CD14-positive monocyte (primary cell): ENCODE data around the gene TNFRSF18. TPM values are rescaled to one million over a fixed set of nuclear protein-coding genes. Genes with fewer than 3 reads are reported as not detected.
"Not testable (repeated sequence)": the region's sequence is repeated elsewhere in the genome, so short reads cannot be mapped to it uniquely, and the experiment has no call there.

Experiments used
- DNase-seq, 3 donors: peaks; one replicate each; pipeline ENCODE4 v3.0.0-alpha.2; 2011 to 2022
- H2AFZ ChIP-seq: 2 replicates; pipeline ENCODE4 v1.6.0; 2012; ENCODE audit warnings: mild to moderate bottlenecking, low read depth, low read length, inconsistent platforms; ENCODE audit not compliant: insufficient read depth, poor library complexity, severe bottlenecking
- H3K27ac ChIP-seq, 2 donors: 1 replicate in 1 of 2; 2 replicates in 1 of 2; pipeline ENCODE4 v1.5.1; 2012 to 2013; ENCODE audit warnings: low read length in 2 of 2, control low read depth in 1 of 2, inconsistent platforms in 1 of 2, low read depth in 1 of 2, mild to moderate bottlenecking in 1 of 2
- H3K27me3 ChIP-seq, 2 donors: one replicate each; pipeline versions ENCODE4 v1.6.0 to v1.6.1; 2011 to 2013; ENCODE audit warnings: low read length in 2 of 2; ENCODE audit not compliant: control insufficient read depth in 2 of 2, insufficient read depth in 2 of 2
- H3K36me3 ChIP-seq, 2 donors: replicated peaks in 1 of 2; 1 replicate in 1 of 2; 2 replicates in 1 of 2; pipeline versions ENCODE4 v1.5.1 to v1.6.1; 2012 to 2013; ENCODE audit warnings: low read length in 2 of 2, control low read depth in 1 of 2, inconsistent platforms in 1 of 2, mild to moderate bottlenecking in 1 of 2; ENCODE audit not compliant: insufficient read depth in 2 of 2, control insufficient read depth in 1 of 2
- H3K4me1 ChIP-seq, 2 donors: 1 replicate in 1 of 2; 2 replicates in 1 of 2; pipeline versions ENCODE4 v1.5.1 to v1.6.1; 2012 to 2013; ENCODE audit warnings: low read length in 2 of 2, control low read depth in 1 of 2, inconsistent platforms in 1 of 2, mild to moderate bottlenecking in 1 of 2, moderate library complexity in 1 of 2; ENCODE audit not compliant: insufficient read depth in 2 of 2, control insufficient read depth in 1 of 2
- H3K4me2 ChIP-seq: replicated peaks from 2 replicates; pipeline ENCODE3; 2012; ENCODE audit warnings: low read length, moderate library complexity, mild to moderate bottlenecking; ENCODE audit not compliant: poor library complexity, severe bottlenecking; ENCODE audit errors: extremely low read depth
- H3K4me3 ChIP-seq, 3 experiments: fragments of 200-600 bp in 1 of 3; sonication (generic) in 1 of 3; replicated peaks in 1 of 3; 1 replicate in 2 of 3; 2 replicates in 1 of 3; pipeline ENCODE4 v1.5.1; 2011 to 2013; ENCODE audit warnings: low read length in 3 of 3, mild to moderate bottlenecking in 3 of 3, control low read depth in 2 of 3, low read depth in 2 of 3, inconsistent platforms in 1 of 3, moderate library complexity in 1 of 3
- H3K79me2 ChIP-seq: 2 replicates; pipeline ENCODE4 v1.6.0; 2012; ENCODE audit warnings: mild to moderate bottlenecking, control low read depth, inconsistent platforms, low read length, moderate library complexity; ENCODE audit not compliant: insufficient read depth
- H3K9ac ChIP-seq: 2 replicates; pipeline ENCODE4 v1.6.0; 2017; ENCODE audit warnings: low read length, mild to moderate bottlenecking; ENCODE audit not compliant: insufficient read depth, poor library complexity, severe bottlenecking
- H3K9me3 ChIP-seq, 2 donors: replicated peaks in 1 of 2; 1 replicate in 1 of 2; 2 replicates in 1 of 2; pipeline versions ENCODE4 v1.5.1 to v1.6.1; 2012 to 2013; ENCODE audit warnings: low read length in 2 of 2, control low read depth in 1 of 2; ENCODE audit not compliant: control insufficient read depth in 1 of 2, insufficient read depth in 1 of 2
- H4K20me1 ChIP-seq: 2 replicates; pipeline ENCODE4 v1.6.0; 2012; ENCODE audit warnings: mild to moderate bottlenecking, low read length, control low read depth, moderate library complexity; ENCODE audit not compliant: insufficient read depth
- H3K27ac Mint-ChIP-seq, 7 donors: one replicate each; pipeline ENCODE4 v1.8.0; 2020; ENCODE audit warnings: mild to moderate bottlenecking in 7 of 7, mixed read lengths in 7 of 7, moderate library complexity in 6 of 7, inconsistent platforms in 2 of 7
- H3K27me3 Mint-ChIP-seq, 3 donors: one replicate each; pipeline ENCODE4 v1.8.0; 2021 to 2022; ENCODE audit warnings: low read depth in 3 of 3, mild to moderate bottlenecking in 3 of 3, mixed read lengths in 3 of 3, moderate library complexity in 3 of 3, inconsistent platforms in 1 of 3
- H3K36me3 Mint-ChIP-seq, 2 donors: one replicate each; pipeline ENCODE4 v1.8.0; 2020; ENCODE audit warnings: mixed read lengths in 2 of 2, inconsistent platforms in 1 of 2, mild to moderate bottlenecking in 1 of 2
- H3K4me1 Mint-ChIP-seq: one replicate; pipeline ENCODE4 v1.8.0; 2020; ENCODE audit warnings: mild to moderate bottlenecking, mixed read lengths
- H3K4me3 Mint-ChIP-seq, 2 donors: one replicate each; pipeline ENCODE4 v1.8.0; 2020; ENCODE audit warnings: mild to moderate bottlenecking in 2 of 2, mixed read lengths in 2 of 2, moderate library complexity in 1 of 2
- H3K9me3 Mint-ChIP-seq, 7 donors: one replicate each; pipeline ENCODE4 v1.8.0; 2020 to 2022; ENCODE audit warnings: mixed read lengths in 7 of 7, mild to moderate bottlenecking in 6 of 7, moderate library complexity in 6 of 7, inconsistent platforms in 2 of 7
- WGBS: methylation state at CpG from one replicate; pipeline ENCODE4 v1.1.5; 2013; ENCODE audit warnings: missing lambda C conversion rate; ENCODE audit not compliant: insufficient coverage; 5-methylcytosine and 5-hydroxymethylcytosine counted together
- intact Hi-C, 2 donors: fragments of 100-400 bp; cut with micrococcal nuclease; formaldehyde crosslinking; loops; one replicate each; pipeline versions ENCODE4 v1.15.0 to v1.15.1; 2023
- polyA plus RNA-seq, 3 donors: library from polyadenylated mRNA; depleted of rRNA in 1 of 3; unstranded in 2 of 3; stranded (reverse) in 1 of 3; fragments of 300-500 nt in 2 of 3; fragments of >200 nt in 1 of 3; fragmentation: Illumina TruSeq in 2 of 3; gene quantifications; 1 replicate in 2 of 3; 2 replicates in 1 of 3; pipeline ENCODE4 v1.2.3, GENCODE V29; 2012 to 2021
- TF ChIP-seq, protein P1 (sequence below): fragments of 200-600 bp; IDR thresholded peaks from one replicate; pipeline ENCODE4 v1.8.0; 2022; ENCODE audit warnings: antibody characterized with exemption, mild to moderate bottlenecking

The TNFRSF18 gene
- polyA plus RNA-seq, 3 donors = not detected

DNA sequence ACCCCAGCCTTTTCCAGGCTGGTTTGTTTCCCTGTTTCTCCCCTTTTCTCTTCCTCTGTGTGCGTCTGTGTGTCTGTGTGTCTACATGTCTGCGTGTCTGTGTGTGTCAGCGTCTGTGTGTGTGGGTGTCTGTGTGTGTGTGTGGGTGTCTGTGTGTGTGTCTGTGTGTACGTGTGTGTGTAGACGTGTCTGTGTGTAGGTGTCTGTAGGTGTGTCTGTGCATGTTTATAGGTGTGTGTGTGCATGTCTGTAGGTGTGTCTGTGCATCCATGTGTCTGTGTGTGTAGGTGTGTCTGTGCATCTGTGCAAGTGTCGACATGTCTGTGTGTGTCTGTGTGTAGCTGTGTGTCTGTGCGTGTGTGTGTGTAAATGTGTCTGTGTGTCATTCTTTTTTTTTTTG is 29.5 kb downstream of the TNFRSF18 start:
- Histone ChIP-seq H3K4me1 (no peaks in the 10 kb centered on the region), H3K4me2 (no peak overlapping the region), H3K79me2 (no peaks in the 10 kb centered on the region), H3K4me3 (no peak overlapping the region), H3K27ac (no peak overlapping the region), H3K9ac (no peak overlapping the region), H3K27me3 (peaks cover 4 to 31% of the 10 kb centered on the region in 2 donors), H2AFZ (no peak overlapping the region), H3K9me3 (peaks cover 0 to 6% of the 10 kb centered on the region in 2 donors), H4K20me1 (no peaks in the 10 kb centered on the region), H3K36me3 (no peaks in the 10 kb centered on the region)
- DNase-seq = no peak
- Mint-ChIP-seq H3K27ac (no peak overlapping the region), H3K9me3 (peaks cover 4 to 17% (median 7%) of the 10 kb centered on the region in 7 donors), H3K4me1 (no peaks in the 10 kb centered on the region), H3K27me3 (peaks cover 26 to 49% (median 31%) of the 10 kb centered on the region in 3 donors), H3K36me3 (no peaks in the 10 kb centered on the region), H3K4me3 (no peak overlapping the region)
- TF ChIP-seq, protein P1, sequence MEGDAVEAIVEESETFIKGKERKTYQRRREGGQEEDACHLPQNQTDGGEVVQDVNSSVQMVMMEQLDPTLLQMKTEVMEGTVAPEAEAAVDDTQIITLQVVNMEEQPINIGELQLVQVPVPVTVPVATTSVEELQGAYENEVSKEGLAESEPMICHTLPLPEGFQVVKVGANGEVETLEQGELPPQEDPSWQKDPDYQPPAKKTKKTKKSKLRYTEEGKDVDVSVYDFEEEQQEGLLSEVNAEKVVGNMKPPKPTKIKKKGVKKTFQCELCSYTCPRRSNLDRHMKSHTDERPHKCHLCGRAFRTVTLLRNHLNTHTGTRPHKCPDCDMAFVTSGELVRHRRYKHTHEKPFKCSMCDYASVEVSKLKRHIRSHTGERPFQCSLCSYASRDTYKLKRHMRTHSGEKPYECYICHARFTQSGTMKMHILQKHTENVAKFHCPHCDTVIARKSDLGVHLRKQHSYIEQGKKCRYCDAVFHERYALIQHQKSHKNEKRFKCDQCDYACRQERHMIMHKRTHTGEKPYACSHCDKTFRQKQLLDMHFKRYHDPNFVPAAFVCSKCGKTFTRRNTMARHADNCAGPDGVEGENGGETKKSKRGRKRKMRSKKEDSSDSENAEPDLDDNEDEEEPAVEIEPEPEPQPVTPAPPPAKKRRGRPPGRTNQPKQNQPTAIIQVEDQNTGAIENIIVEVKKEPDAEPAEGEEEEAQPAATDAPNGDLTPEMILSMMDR = no peak
- intact Hi-C loops = no loop called here
- 85% methylated on average over 5 of the region's 7 CpGs for WGBS

DNA sequence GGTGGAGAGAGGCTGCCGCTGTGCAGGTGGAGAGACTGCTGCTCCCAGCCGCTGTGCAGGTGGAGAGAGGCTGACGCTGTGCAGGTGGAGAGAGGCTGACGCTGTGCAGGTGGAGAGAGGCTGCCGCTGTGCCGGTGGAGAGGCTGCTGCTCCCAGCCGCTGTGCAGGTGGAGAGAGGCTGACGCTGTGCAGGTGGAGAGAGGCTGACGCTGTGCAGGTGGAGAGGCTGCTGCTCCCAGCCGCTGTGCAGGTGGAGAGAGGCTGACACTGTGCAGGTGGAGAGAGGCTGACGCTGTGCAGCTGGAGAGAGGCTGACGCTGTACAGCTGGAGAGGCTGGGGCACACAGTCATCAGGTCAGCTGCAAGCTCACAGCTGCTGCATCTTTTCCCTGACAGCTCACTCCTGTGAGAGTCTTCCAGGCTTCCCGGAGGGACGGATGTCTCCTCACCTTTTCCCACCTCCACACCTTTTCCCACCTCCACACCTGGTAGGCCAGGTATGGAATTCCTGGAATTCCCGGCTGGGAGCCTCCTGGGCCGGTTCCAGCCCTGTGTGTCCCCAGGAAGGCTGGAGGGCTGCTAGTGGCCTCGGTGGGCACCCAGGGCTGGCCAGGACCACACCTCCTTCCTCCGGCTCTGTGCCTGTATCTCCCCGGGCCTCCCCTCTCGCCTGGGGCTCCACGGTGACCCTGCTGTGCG is 30.2 kb downstream of the TNFRSF18 start:
- intact Hi-C loops, H3K27ac Mint-ChIP-seq: not testable (repeated sequence)

More for the DNA sequence above, 30.2 kb downstream of the TNFRSF18 start:
- H3K4me1 Mint-ChIP-seq, DNase-seq, H3K36me3 Mint-ChIP-seq, H3K79me2 ChIP-seq, H2AFZ ChIP-seq, H4K20me1 ChIP-seq, H3K27ac ChIP-seq, H3K9ac ChIP-seq, H3K4me2 ChIP-seq, H3K9me3 ChIP-seq, H3K36me3 ChIP-seq, H3K4me3 ChIP-seq, H3K4me1 ChIP-seq: not testable (repeated sequence)
- peaks cover 26 to 50% (median 32%) of the 10 kb centered on the region in 3 donors for H3K27me3 Mint-ChIP-seq
- peaks cover 4 to 15% (median 7%) of the 10 kb centered on the region in 7 donors for H3K9me3 Mint-ChIP-seq
- 72% methylated on average over 20 of the region's 22 CpGs for WGBS
- H3K4me3 Mint-ChIP-seq = peak overlapping the region in 1 of 2 donors; percentile 30
- peaks cover 4 to 37% of the 10 kb centered on the region in 2 donors for H3K27me3 ChIP-seq
